SK-MEL-5 (cell line): Measurements from ENCODE around the gene PANK4. TPM values are rescaled to one million over a fixed set of nuclear protein-coding genes. Genes with fewer than 3 reads are reported as not detected.
"Not testable (repeated sequence)": the region's sequence is repeated elsewhere in the genome, so short reads cannot be mapped to it uniquely, and the experiment has no call there.

Experiments
- DNase-seq: peaks from one replicate; pipeline ENCODE4 v3.0.0-alpha.2; 2016; ENCODE audit warnings: low read depth, low spot score
- in situ Hi-C: cut with HindIII; loops from 2 replicates; pipeline ENCODE4 v1.10.0; 2016; ENCODE audit warnings: low sequenced_read_pairs, high pct_unique_total_duplicates, low pct_unique_long_range_greater_than_20kb
- total RNA-seq: library from RNA; depleted of rRNA; stranded (reverse); fragments of >200 nt; shearing (Covaris generic); gene quantifications from 2 replicates; pipeline ENCODE4 v1.2.3, GENCODE V29; 2014; rRNA removed

PANK4 gene
- total RNA-seq, 1 experiment from 2014 or later = 16.2 TPM

DNA sequence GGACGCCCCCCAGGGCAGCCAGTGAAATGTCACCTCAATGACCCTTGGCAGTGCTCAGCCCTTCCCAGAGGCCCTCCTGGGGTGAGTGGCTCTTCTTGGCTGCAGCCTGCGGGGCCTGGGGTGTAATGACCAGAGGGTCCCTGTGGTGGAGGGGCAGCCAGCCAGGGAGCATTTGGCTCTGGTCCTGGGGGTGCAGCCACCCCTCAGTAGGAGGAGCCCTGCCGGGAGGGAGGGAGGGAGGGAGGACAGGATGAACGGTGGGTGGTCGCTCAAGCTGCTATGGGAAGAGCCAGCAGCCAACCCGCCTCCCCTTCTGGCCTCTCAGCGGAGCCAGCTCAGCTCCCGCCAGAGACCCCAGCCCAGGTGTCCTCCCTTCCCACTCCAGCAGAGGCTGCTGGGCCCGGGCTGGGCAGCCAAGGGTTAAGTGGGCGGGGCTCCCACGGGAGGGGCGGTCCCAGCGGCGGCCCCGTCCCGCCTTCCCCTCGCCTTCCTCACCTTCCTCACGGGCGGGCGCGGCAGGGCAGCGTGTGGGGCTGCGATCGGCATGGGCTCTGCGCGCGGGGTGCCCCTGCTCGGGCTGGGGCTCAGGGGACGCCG lies 59.3 kb downstream of the PANK4 start:
- peak; percentile 9 for DNase-seq
- in situ Hi-C loops = no loop called here

DNA sequence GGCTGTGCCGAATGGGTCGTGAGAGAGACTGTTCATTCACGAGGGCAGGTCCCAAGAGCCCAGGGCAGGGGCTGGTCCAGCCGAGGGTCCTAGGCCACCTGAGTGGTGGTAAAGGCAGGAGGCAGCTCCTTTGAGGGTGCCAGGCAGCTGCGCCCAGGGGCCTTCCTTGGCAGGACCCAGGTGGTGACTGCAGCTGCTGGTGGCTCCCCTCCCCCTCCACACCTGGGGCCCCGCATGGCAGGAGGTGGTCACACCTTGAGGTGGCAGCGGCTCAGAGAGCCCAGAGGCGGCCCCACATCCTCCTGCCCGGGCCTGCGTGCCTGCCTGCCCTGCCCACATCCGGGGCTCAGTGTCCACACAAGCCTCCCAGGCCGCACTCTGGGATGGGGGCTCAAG lies 60.1 kb downstream of the PANK4 start:
- in situ Hi-C loops = no loop called here
- no peak for DNase-seq

DNA sequence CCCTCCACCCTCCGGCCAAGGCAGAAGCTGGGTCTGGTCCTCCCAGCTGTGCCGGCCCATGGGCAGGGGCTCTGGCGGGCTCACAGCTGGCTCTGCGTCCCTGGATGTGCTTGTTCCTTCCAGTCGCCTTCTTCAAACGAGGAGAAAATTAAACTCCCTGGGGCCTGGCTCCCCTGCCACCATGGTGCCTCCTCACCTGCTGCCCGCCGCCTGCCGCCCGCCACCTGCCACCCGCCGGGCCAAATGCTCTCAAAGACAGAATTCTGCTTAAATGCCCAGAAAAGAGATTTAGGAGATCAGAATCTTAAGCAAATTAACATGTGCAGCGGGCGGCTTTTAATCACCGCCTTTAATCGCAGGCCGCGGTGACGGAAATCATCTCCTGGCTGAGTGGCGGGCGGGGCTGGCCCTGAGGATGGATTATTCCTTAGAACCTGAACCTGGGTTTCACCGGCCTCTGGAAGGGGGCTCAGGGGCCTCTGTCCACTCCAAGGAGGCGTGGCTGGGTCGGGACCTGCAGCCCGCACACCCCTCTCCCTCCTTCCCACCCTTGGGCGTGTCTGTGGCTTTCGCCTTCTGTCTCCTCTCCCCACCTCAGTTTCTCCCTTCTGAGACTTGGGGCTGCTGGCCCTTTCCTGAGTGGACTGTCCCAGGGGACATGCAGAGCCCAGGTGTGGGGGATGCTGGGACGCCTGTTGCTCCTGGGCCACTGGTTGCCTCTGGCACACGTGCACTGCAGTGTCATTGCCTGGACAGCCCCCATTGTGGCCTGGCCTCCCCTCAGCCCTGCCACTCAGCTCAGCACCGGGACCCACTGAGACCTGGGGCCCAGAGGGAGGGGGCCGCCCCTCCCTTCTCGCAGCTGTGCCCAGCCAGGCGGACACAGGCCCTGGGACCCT lies 60.8 kb downstream of the PANK4 start:
- DNase-seq = no peak
- in situ Hi-C loops = no loop called here

DNA sequence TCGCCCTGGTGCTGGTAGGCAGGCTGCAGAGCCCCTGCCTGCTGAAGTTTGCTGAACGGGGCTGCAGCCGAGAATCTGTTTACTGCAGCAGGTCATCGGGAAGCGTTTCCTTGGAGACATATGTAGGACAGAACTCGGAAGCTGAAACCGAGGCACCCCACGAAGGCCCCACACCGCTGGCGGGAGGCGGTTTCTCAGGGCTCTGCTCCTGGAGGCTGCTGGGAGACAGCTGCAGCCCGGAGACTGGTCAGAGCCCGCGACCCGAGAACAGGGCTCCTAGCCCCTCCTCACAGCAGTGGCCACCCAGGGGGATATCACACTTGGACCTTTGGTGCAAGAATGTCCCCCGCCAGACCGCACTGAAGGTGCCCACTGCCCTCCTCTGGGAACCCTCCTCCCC lies 63.0 kb downstream of the PANK4 start:
- no peak for DNase-seq
- in situ Hi-C loops = no loop called here

DNA sequence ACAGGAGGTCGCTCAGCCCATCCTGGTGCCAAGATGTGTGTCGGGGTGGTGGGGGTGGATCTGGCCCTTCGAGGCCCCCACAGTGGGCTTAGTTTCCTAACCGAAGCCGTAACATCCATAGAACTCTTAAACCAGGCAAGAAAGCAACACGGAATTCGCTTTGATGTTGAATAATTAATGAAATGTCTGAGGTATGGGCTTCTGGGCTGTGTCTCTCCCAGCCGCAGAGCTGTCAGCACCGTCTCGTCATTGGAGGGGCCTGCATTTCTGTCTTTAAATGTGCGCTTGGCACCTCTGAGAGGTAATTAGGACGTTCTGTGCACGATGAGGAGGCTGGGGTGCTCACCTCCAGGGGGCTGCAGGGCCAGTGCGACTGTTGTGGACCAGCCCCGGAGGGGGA lies 63.6 kb downstream of the PANK4 start:
- in situ Hi-C loops = no loop called here
- DNase-seq = no peak

DNA sequence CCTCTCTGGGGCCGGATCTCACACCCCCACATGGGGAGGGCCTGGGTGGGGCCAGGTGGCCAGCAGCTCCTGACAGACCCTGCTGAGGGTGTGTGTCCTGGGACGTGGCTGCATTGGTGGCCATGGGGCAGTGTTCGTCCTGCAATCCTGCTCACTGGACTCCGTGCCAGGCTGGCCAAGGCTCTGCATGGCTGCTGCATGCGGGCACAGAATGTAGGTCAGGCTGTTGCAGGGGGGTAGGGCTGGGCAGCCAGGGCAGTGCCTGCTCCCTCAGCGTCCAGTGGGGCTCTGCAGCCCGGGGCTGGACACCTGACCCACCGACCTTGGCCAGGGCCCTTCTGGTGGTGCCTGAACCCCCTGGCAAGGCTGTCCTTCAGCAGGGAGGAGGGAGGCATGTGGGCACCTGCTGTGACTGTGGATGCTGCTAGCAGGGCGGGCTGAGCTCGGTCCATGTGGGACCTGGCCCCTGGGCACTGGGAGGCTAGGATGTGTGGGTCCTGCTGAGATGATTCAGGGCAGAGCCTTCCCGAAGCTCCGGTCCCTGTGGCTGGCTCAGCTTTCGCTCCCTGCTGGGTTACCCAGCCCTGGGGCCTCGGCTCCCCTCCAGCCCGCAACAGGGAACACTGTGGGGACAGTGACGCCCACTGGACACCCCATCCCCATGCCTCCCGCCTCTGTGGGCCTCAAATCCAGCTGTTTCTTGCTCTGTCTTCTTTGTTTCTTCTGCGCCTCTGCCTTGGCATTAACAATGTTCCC lies 65.2 kb downstream of the PANK4 start:
- DNase-seq = no peak
- in situ Hi-C loops = no loop called here

DNA sequence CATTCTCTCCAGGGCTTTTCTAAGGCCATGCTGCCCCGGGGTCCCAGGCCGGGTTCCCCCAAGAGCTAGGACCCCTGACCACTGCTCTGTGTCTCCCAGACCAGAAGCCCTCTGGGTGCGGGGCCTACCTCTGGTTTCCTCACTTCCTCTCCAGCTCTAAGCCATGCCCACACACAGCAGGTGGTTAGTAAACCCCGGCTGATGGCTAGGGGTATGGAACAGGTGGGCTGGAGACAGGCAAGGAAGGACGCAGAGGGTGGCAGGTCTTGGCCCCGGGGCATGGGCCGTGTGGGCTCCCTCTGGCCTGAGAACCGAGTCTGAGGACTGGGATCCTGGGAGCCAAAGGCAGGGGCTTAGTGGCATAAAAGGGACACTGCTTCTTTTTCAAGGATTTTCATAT lies 66.2 kb downstream of the PANK4 start:
- DNase-seq = no peak
- in situ Hi-C loops = no loop called here

DNA sequence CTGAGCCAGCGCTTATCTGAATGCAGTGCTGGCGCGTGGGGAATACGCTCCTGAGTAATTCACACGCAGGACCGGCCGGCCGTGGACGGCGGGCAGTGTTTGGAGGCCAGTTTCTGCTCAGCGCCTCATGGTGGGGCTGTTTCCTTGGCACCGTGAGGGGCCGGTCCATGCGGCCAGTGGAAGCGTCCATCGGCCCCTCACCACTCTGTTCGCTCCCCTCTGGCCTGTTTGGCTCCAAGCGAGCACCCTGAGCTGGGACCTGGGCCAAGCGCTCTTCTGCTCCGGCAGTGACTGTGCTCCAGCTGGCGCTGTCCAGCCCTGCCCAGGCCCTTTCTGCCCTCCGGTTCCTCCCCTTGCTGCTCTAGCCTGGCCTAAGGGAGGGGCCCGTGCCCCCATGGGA lies 66.6 kb downstream of the PANK4 start:
- peak; percentile 35 for DNase-seq
- in situ Hi-C loops = no loop called here

DNA sequence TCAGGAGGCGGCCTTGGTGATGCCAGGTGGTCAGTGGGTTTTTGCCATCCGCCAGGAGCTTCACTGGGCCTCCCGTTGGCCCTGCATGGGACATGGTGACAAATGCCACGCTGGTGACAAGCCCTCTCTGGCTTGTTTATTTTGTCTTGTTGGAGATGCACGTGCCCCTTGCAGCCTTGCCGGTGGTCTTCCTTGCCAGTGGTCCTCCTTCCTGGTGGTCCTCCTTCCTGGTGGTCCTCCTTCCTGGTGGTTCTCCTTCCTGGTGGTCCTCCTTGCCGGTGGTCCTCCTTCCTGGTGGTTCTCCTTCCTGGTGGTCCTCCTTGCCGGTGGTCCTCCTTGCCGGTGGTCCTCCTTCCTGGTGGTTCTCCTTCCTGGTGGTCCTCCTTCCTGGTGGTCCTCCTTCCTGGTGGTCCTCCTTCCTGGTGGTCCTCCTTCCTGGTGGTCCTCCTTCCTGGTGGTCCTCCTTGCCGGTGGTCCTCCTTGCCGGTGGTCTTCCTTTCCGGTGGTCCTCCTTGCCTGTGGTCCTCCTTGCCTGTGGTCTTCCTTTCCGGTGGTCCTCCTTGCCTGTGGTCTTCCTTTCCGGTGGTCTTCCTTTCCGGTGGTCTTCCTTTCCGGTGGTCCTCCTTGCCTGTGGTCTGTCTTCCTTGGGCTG lies 67.2 kb downstream of the PANK4 start:
- DNase-seq, in situ Hi-C loops: not testable (repeated sequence)

DNA sequence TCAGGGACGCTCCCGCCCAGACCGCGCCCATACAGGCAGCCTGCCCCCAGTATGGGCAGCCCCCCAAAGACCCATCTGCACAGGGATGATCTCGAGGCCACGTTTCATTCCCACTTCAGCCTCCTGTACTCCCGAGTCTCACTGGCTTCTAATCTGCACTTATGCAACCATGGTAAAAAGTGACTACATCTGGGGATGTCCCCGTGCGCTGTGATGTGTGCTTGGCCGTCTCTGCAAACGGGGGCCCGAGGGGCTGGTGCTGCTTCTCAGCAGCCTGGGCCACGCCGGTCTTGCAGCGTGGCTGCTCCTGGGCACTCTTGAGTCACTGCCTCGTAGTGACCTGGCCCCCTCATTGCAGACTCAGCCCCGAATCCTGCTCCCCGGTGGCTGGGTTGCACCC lies 67.7 kb downstream of the PANK4 start:
- no peak for DNase-seq
- in situ Hi-C loops = no loop called here

Other genes starting within 250 kb of the PANK4 start
- 11.3 and 17.8 TPM in 2 replicates for gene MORN1, start 135.0 kb downstream of the PANK4 start, total RNA-seq
- gene RER1, start 134.8 kb downstream of the PANK4 start, total RNA-seq = 178 and 181 TPM in 2 replicates
- gene PEX10, start 114.0 kb downstream of the PANK4 start, total RNA-seq = 41.9 and 53.7 TPM in 2 replicates
- 0.03 TPM in 1 of 2 replicates, not detected in the other for gene PLCH2, start 50.3 kb downstream of the PANK4 start, total RNA-seq
- gene HES5, start 3.7 kb upstream of the PANK4 start, total RNA-seq = not detected in 2 replicates
- gene TNFRSF14, start 29.8 kb upstream of the PANK4 start, total RNA-seq = 291 and 303 TPM in 2 replicates
- 11.4 and 11.7 TPM in 2 replicates for gene PRXL2B, start 60.2 kb upstream of the PANK4 start, total RNA-seq
- not detected in 2 replicates for gene MMEL1, start 106.4 kb upstream of the PANK4 start, total RNA-seq